Activated T-cell treated with anti-CD3 and anti-CD28 coated beads for 1 hour (primary cell): Measurements from ENCODE around the gene CHRNA5.

Experiments used
- DNase-seq: peaks from one replicate; pipeline ENCODE4 v3.0.0-alpha.2; 2020; ENCODE audit warnings: low read depth

The CHRNA5 gene

DNA sequence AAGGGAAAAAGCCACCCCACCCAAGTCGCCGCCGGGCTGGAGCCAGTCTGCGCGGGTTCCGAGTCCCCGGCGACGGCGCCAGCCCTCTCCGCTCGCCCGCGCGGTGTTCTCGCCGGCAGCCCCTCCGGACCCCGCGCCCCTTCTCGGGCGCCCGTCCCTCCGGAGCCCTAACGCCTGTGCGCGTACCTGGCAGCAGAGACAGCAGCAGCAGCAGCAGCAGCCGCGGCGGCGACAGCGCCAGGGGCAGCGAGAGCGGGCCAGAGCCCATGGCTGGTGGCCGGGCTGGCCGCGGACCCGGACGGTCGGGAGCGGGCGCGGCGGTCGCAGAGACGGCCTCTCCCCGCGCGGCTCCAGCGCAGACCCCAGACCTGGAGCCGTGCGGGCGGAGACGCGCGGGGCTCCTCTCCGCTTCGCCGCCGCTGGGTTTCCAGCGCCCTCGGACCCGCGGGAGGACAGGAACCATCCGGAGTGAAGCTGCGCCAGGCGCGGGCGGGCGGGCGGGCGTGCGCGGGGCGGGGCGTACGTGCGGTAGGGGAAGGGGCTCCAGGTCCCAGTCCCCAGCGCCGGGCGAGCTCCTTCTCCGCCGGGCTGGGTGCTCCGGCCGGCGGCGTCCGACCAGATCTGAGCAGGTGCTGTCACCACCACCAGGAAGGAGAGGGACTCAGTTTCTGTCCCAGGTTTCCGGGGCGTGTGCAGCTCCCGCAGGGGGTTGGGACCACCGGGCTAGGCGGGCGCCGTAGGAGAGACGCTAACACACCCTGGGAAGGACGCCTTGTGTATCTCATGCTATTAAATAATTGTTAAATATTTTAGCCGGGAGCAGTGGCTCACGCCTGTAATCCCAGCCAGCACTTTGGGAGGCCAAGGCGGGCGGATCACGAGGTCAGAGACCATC is 55.5 kb downstream of the CHRNA5 start, which contains the start of gene CHRNA3:
TSS of gene CHRNA3 (minus strand) at position 470 of the 895 bp plus-strand sequence. CDS start at position 268, 202 bp downstream.
- no peak for DNase-seq

DNA sequence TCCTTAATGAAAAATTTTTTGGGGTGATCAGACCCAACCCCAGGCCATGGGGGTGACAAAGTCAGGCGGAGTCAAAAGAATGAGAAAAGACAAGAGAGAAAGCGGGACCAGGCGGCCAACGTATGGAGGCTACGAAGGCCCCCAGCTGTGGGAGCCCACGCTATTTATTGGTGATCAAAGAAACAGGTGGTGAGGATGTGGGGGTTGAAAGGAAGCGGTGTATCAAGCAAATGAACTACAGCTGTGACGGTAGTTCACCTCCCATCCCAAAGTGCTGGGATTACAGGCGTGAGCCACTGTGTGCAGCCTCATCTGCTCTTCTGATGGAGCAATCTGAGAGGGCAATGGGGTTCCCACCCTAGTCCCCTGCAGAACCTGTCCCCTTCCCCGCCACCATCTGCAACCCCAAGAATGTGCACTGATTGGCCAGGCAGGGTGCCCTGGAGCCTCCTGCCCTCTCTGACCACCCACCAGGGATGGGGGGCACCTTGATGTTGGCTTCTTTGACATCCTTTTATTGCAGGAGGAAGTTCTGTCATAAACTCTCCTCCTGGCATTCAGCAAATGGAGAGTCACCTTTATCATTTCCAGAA is 56.6 kb downstream of the CHRNA5 start:
- no peak for DNase-seq

DNA sequence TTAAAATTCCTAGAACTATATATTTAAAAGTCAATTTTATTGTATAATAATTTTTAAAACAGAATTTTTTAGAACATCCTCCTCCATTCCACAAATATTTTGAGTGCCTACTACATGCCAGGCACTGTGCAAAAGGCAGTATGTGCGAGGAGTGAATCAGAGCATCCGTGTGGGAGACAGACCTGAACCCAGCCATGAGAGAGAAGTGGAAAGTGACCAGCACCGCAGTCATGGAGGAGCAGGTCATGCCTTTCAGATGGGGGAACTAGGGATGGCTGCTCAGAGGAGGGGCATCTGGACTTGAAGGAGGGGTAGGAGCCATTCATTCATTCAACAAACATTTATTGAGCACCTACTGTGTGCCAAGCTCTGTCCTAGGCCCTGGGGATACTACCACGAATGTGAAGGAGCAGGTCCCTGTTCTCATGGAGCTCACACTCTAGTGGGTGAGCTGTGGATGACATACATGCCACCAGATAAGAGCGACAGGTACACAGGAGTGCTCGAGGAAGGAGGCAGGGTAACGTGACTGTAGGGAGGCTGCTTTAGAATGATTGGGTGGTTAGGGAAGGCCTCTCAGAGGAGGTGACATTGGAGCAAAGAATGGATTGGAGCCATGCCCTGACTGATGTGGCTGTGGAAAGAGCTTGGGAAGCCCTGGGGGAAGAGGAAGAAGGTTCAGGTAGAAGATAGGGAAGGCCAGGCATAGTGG is 58.6 kb downstream of the CHRNA5 start:
- no peak for DNase-seq

DNA sequence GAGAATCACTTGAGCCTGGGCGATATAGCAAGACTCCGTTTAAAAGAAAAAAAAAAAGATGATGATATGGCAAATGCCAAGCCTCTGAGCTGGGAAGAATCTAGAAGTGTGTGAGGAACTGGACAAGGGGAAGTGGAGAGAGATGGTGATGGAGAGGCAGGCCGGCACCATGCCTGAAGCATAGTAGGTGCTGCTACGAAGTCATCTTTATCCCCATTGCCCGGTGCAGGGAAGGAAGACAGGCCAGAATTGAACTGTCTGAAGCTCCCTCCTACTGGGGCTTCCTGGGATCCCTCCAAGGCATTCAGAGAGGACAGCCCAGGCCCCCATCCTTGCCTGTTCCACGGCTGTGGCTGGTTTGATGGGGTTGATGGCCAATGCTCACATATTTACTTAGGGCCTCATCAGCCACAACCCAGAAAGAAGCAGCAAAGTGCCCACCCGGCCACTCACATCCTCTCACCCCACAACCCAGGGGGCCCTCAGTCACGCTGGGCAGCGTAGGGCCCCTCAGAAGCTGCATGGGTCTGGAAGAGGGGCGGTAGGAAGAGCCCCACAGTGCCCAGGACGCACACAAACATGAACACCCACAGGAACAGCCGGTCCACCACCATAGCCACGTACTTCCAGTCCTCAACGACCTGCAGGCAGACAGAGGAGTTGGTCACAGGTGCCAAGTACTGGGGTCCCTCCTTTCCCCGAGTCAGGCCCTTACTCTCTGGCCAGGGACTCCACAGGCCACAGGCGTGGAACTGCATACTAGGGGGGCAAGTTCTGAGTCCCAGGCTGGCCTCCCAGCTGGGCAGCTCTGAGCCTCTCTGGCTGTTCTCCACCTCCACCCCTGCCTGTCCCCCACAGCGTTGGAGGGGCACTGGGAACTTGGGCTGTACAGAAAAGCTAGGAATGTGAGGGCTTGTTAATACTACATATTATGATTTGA is 59.6 kb downstream of the CHRNA5 start:
- no peak for DNase-seq

DNA sequence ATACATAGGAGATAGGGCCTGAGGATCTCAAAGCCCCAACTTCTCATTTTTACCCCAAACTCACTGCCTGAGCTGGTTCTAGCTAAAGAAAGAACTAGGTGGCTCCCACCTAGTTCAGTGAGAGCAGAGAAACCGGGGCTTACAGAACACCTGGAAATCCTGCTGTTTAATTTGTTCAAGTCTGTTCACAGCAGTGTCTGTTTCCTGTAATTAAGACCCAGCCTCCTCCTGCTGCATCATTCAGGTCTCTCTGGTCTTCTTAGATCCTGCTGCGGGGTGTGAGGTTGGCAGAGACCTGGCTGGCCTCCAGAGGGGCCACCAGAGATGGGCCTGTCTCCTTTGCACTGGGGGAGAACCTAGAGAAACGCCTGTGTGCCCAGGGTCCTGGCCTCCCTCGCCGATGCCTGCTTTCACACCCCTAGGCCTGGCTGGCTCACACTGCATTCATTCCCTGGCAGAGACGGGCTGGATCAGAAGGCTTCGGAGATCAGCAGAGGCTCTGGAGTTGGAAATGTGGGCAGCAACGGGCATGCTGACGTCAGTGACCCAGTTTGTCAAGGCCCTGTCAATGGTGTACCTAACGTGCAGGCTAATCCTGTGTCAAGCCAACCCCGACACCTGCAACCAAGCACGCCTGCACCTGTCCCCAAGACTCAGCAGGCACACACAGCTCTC is 60.4 kb downstream of the CHRNA5 start:
- DNase-seq: no peak

DNA sequence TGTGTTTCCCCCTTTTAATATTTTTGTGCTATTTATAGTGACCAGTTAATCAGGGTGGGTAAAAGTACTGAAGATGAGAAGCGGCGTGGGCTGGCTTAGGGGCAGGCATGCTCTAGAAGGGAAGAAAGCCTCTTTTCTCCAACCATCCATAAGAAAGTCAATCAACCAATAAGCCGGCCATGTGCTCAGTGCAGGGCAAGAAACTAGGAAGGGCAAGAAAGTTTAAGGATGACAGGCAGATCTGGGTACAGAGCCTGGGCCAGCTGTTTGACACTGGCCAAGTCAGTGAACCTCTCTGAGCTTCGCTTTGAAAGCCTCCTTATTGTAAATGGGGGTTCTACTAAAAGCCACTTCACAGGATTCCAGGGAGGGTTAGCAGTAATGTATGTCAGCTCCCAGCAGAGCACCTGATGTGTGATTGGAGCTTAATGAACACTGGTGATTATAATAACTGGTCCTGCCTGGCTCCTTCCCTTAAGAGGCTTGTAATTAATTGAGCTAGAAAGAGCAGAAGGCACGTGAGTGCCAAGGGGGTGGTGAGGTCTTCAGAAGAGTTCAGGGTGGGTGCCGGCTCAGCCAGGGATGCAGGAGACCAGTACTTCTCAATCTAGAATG is 61.2 kb downstream of the CHRNA5 start:
- no peak for DNase-seq

DNA sequence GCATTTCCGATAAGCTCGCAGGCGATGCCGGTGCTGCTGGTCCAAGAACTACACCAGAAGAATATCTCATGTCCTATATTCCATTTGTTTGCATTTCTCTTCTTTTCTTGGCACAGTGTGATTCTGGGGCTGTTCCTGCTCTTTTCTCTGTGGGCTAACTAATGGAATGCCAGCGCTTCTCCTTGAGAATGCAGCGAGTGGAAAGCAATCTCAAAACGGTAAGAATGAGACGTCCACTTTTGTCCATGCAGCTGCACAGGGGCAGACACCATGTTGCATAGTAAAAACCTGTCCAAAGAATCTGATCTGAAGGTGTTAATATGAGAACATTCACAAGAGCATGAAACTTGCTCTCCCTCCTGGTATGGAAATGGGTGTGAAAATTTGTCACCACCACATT is 62.0 kb downstream of the CHRNA5 start:
- no peak for DNase-seq

DNA sequence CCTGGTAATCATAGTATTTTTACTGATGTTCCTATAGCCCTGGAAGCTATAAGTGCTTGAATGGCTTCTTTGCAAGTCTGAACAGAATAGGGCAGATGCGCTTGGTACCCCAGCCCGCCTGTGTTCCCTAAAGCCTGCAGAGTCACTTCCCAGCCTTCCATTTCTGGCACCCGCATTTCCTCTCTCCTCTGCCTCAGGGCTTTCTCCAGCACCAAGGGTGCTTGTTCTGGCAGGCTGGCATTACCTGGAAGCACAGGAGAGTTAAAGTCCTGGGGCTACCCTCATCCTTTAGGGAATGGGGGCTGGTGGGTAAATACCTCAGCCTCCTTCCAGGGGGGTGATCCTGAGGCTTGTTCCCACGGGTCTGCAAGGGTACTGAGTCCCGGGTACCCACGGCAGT is 62.9 kb downstream of the CHRNA5 start:
- DNase-seq: no peak

DNA sequence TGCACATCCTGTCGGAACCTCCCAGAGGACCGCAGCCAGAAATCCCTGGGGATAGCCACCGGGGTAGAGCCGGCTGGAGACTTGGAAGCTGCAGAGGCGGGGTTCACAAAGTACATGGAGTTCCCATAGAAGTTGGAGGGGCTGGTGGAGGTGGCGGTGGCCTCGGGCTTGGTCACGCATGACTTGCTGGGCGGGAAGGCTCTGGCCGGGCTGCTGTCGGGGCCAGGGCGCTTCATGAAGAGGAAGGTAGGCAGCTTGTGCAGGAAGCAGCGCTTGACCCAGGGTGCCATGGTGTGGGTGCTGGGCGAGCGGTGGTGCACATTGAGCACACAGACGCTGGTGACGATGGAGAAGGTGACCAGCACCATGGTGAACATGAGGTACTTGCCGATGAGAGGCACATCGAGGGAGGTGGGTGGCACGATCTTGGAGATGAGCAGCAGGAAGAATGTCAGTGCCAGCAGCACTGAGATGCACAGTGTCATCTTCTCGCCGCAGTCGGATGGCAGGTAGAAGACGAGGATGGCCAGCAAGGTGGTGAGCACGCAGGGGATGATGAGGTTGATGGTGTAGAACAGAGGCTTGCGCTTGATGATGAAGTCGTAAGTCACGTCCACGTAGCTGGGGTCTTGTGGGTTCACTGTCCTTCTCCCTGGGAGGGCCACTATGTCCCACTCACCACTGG is 63.9 kb downstream of the CHRNA5 start:
- no peak for DNase-seq

DNA sequence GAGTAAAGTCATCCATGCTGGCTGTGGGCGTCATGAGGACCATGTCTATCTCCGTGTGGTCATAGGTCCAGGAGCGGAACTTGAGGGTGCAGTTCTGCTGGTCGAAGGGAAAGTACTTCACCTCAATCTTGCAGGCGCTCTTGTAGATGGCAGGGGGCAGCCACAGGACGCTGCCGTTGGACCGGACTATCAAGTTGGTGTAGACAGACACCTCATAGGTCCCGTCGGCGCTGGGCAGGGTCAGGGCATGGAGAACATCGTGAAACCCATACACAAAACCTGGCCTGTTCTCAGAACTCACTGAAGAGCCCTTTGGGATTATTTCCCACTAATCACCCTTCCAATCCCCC is 64.4 kb downstream of the CHRNA5 start:
- DNase-seq: no peak

DNA sequence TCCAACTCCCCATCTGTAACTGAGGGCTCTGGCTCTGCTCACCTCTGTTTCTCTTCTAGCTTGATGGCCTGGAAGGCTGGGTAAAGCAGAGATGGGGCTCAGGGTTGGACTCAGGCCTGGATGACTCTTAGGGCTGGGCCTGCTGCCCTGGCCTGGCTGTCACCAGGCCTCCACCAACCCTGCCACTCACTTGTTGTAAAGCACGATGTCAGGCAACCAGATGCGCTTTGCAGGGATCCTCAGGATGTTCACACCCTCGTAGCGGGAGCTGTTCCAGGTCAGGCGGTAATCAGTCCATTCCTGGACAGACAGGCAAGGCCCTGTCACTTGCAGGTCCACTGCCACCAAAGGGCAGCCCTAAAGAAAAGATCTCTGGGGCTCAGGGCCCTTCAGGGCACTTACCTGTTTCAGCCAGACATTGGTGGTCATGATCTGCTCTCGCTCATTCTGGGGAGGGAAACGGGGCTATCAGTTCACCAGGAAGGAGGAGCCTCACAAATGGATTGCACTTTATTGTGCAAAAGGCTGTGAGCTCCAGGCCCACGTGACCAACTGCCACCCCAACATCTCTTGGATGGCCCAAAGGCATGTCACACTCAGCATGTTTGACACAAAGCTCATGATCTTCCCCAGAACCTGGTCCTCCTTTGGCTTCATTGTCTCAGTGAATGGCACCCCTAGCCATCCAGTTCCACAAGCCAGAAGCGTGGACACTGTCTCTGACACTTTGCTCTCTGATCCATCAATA is 65.7 kb downstream of the CHRNA5 start:
- no peak for DNase-seq

DNA sequence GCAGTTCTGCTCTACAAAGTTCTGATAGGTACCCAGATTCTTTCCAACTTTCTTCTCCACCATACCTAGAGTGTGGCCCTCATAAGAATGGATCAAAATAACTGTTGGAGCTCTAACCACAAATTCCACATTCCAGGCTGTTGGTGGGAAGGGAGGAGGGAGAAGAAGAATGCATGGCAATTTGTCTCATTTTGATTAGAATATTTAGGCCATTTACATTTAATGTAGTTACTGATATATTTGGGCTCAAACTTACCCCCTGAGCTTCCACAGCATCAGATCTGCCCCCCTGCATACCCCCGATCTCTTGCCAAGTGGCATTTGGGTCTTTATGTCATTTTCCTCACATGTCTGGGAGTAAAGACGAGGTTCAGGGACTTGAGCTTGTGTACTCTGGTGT is 68.0 kb downstream of the CHRNA5 start:
- DNase-seq: no peak

DNA sequence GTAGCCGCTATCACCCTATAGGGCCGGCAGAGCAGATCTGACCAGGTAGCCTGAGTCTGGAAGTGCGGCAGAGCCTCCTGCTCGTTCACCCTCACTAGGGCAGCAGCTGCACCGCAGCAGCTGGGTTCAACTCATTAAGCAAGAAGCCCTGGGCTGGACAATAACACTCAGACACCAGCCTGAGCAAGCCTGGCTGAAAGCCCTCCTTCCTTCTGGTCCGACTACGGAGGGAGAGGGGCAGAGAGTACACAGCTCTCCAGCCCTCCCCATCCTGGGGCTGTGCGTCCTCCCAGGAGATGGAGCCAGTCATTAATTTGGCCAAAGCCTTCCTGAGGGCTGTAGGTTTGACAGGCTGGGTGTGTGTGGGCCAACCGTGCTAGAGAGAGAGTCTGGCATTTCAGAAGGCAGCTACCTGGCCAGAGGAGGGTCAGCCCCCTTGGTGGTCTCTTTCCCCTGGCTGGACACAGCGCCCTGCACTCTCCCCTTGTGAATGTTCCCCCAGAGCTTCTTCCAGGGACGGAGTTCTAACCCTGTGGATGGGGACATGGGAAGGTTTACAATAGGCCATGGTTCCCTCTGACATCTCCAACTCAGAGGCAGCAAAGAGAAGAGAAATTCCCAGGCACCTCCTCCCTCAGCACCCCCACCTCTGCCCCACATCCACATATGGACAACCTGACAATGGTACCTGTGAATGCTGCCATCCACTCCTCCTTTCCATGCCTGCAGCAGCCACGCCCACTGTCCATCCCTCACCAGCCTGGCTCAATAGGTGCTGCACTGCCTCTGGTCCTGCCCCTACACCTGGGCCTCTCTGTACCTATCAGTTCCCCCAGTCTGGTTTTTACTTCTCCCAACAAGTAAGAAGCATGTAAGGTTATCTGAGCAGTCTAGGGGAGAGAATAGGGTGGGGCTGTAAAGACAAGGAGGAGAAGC is 69.2 kb downstream of the CHRNA5 start:
- no peak for DNase-seq

DNA sequence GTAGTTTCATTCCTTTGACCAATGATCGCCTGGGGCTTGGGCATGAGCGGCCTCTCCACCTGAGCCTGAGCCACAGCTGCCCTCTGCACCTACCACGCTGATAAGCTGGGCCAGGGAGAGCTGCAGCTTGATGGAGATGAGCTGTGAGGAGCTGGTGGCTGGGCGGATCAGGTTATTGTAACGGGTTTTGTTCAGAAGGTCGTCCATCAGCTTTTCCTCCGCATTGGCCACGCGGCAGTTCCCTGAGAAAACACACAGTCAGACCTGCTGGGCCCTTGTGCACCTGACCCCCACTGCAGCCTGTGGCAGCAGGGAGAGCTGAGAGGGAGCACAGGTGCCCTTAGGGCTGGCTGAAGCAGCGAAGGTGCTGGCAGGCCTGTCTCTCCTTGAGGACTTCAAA is 70.0 kb downstream of the CHRNA5 start:
- DNase-seq: no peak

DNA sequence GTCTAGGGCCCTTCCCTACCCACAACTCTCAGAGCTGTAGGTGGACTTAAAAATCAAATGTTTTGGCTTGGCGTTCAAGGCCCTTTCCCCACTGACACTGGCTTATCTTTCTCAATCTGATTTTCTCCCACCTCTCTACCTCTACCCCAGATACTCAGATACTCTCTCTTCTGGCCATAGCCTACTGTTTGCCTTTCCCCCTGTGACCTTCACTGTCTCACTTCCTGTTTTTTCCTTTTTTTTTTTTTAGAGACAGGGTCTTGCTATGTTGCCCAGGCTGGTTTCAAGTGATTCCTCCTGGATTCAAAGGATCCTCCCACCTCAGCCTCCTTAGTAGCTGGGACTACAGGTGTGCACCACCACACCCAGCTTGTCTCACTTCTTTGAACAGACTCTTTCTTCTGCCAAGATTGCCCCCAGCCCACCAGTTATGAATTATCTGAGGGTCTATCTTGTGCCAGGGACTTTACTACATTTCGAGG is 71.1 kb downstream of the CHRNA5 start:
- no peak for DNase-seq

DNA sequence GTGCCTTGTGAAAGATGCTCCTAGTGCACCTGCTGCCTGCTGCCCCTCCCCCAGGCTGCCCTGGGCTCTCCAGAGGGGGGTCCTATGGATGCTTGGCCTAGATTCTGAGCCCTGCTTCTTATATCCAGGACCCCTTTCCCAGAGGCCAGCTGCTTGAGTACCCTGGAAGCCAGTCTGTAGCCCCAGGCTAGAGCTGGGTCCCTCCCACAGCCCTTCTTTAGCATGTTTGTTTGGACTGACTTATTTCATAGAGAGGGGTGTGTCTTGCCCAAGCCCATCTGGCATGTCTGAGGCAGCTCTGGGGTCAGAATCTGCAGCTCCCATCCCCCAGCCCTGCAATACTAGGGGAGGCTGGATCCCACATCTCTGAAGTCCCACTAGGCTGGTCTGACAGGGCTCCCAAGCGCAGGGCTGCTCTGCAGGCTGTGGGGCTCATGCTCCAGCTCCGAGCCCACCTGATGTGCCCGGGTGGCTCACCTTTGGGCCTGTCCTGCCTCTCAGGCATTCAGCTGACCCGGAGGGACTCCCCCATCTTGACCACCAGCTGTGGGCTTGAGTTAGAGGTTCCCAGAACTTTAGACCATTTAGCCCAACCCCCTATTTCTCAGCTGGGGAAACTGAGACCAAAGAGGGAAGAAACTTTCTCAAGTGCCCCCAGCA is 72.6 kb downstream of the CHRNA5 start:
- no peak for DNase-seq

DNA sequence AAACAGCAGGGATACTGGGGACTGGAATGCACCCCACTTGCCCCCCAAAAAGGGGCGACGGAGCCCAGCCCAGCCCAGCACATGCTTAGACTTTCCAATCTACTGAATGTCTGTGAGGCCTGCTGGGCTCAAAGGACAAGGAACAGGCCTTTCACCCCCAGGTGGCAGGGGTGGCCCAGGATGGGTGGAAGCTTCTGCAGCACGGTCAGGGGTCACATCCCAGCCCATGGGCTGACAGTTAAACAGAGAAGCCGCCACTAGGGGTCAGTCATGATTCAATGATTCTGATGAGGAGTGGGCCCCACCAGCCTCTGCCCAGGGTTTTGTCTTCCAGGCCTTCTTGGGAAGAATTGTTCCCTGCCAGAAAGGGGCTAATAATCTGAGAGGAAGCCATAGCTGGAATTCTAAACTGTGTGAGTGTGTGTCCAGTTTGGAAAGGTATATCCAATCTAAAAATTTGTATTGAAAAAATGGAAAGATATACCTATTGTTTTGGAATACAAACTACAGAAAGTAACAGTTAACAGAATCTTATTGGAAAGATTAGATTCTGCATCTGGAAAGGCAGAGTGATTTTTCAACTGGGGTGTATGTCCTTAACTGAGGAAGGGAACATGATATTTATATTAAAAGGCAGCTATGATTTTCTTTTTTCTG is 73.5 kb downstream of the CHRNA5 start:
- DNase-seq: peak; percentile 29
